HuH-7 (cell line): ENCODE measurements around the gene SIN3A.
A peak's percentile ranks its signal among the peaks of the same experiment; 100 is the strongest.
"Not testable (repeated sequence)": the region's sequence is repeated elsewhere in the genome, so short reads cannot be mapped to it uniquely, and the experiment has no call there.

Experiments
- DNase-seq: peaks from one replicate; pipeline ENCODE4 v3.0.0; 2011; ENCODE audit warnings: low spot score

The SIN3A gene

DNA sequence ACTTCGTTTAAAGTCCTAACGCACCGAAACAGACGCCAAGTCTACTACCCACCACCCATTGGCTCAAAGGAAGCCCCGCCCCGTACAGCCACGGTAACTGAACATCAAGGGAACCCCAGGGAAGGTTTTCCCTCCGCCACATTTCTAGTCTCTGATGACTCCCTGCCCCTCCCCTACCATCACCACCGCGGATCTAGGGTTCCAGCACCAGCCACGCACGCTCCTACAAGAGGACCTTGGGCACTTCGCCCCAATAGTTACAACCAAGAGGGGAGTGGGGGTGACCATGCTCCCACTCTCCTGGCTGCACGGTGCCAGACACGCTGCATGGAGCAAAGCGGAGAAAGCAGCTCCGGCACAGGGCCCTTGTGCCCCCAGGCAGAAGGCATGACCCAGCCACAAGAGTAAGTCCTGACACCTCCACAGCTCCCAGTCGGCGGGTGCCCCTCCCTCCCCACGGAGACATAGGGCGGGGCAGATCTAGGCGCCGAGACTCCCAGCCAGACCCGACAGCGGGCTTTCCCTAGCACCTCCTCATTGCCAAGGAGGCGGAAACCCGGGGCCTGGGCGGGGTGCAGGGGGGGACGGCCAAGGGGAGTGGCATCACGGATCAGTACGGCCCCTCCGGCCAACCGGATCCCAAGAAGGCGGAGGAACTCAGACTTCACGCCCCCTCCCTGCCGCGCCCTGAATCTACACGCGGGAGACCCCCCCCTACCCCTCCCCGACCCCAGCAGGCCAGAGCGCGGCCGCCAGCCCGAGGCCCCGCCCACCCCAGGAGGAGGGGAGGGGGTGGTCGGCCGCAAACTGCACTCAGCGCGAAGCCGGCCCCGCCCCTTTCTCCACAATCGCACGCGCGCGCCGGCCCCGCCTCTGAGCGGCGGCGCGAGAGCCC lies 936 bp downstream of the SIN3A start:
- peak; percentile 85 for DNase-seq

DNA sequence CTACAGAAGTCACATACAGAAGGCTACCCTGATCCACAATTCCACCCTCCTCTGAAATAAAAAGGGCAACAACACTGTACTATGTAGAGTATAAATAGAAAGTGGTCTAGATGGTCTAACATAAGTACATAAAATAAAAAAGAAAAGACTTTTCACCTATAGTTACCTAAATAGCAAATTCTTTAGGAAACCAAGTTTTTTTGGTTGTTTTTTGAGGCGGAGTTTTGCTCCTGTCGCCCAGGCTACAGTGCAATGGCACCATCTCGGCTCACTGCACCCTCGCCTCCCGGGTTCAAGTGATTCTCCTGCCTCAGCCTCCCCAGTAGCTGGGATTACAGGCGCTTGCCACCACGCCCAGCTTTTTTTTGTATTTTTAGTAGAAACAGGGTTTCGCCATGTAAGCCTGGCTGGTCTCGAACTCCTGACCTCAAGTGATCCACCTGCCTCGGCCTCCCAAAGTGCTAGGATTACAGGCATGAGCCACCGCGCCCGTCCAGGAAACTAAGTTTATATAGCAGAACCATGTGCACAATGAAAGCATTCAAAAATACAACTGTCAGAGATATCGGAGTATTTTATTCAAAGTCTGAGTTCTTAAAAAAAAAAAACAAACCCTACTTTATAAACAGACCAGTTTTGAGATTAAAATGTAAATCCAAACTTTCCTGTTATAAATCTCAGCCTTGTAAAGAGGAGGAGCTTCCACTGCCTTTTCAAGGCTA lies 1.7 kb downstream of the SIN3A start:
- no peak for DNase-seq

DNA sequence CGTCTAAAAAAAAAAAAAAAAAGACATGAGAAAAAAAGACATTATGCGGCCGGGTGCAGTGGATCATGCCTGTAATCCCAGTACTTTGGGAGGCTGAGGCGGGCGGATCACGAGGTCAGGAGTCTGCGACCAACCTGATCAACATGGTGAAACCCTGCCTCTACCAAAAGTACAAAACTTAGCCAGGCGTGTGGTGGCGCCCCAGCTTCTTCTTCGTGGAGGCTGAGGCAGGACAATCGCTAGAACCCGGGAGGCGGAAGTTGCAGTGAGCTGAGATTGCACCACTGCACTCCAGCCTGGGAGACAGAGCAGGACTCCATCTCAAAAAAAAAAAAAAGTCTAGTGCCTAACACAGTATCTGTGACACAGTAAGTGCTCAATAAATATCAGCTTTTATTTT lies 3.3 kb downstream of the SIN3A start:
- DNase-seq: not testable (repeated sequence)

DNA sequence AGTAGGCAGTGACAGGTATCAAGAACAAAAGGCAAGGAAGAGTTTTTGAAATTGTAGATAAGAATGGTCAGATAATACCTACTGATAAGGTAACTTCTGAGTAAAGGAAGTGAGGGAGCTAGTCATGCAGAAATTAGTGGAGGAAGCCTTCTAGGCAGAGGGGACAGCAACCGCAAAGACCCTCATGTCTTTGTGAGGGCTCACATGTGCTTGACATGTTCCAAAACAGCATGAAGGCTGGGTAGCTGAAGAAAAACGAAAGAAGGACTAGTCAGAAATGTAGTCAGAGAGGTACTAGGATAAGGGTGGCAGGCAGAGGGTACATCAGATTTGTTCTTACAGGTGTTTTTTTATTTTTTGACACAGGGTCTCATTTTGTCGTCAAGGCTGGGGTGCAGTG lies 5.3 kb downstream of the SIN3A start:
- DNase-seq: no peak

DNA sequence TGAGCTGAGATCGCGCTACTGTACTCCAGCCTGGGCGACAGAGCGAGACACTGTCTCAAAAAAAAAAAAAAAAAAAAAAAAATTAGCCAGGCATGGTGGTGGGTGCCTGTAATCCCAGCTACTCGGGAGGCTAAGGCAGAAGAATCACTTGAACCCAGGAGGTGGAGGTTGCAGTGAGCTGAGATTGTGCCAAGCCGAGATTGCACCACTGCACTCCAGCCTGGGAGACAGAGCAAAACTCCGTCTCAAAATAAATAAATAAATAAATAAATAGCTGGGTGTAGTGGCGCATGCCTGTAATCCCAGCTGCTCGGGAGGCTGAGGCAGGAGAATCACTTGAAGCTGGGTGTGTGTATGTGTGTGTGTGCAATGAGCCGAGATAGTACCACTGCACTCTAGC lies 6.2 kb downstream of the SIN3A start:
- not testable (repeated sequence) for DNase-seq

DNA sequence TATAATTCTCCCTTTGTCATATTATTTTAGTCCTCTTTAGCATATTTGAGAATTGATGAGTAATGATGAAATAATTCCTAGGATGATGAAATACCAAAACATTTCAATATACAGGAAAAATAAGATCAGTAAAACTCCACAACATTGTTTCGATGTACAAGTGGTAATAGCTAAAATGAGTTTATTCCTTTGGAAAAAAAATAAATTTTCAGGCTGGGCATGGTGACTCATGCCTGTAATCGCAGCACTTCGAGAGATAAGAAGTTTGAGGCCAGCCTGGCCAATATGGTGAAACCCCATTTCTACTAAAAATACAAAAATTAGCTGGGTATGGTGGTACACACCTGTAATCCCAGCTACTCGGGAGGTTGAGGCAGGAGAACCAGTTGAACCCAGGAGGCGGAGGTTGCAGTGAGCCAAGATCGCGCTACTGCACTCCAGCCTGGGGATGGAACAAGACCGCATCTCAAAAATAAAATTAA lies 7.5 kb downstream of the SIN3A start:
- not testable (repeated sequence) for DNase-seq

DNA sequence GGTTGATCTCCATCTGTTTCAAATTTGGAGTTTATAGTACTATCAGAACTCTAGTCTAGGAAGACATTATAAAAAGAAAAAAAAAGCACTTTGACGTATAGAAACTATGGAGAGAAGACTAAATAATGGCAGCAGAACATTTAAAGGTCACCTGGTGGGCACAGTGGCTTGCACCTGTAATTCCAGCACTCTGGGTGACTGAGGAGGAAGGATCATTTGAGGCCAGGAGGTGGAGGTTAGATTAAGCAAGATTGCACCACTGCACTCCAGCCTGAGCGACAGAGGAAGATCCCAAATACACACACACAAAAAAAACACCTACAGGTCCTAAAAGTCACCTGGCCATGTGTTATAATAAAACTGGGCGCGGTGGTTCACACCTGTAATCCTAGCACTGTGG lies 13.8 kb downstream of the SIN3A start:
- no peak for DNase-seq

DNA sequence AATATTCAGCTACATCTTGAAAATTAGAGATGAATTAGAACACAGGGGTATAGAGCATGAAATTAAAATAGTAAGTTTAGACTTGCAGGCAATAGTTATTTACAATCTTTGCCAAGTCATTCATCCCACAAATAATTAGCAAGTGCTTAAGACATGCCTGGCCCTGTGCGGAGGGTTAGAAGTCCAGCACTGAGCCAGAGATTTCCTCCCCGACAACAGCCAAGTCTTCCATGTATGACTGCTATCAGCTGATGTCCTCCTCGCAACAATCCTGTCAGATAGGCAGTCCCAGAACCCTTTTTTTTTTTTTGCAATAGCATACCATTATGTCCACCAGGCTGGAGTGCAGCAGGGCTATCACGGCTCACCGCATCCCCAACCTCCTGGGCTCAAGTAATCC lies 14.6 kb downstream of the SIN3A start:
- DNase-seq: no peak

DNA sequence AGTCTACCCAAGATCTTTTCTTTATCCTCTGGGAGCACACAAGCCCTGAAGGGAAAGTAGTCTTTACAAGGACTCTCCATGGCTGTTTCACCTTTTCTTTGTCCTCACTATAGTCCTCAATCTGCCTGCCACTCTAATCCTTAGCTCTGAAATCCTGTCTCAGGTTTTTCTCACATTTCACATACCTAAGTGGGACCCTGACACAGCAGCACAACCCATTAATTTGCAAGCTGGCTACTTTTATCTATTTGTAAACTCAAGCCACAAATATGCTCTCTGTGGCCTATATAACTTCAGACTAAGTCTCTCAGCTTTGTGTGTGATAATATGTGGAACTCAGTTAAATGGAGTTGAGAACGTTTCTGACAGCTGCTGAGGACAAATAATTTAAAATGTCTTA lies 19.8 kb downstream of the SIN3A start:
- DNase-seq: no peak

DNA sequence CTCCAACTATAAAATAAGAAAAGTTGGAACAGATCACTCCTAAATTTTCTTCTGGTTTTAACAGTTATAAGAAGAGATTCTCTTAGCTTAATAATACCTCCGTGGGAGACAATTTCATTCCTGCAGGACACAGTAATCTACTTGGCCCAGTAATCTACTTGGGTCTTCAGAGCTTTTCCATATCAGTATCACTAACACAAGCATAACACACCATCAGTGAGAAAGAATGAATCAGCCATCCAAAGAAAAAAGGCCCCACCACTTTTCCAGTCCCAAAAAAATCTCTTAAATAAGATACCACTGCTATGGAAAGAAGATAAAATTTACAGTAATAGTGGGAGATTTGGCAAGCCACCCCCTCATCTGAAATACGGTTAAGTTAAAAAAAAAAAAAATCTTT lies 20.2 kb downstream of the SIN3A start:
- DNase-seq: no peak

DNA sequence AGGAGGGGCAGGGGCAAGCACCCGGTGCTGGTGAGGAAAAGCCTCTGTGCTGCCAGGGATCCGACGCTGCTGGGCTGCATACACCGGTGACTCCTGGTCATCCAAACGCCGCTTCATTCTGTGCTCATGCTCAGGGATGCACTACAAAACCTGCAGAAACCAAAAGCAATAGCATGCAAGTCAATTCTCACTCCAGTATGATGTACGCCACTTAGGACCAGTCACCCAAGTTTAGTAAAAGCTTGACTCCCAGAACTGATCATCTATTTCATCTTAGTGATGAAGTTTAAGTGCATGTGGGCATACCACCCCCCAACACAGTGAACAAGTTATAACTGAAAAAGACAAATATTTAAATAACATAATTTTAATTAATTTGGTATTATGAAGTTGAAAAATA lies 21.2 kb downstream of the SIN3A start:
- no peak for DNase-seq

DNA sequence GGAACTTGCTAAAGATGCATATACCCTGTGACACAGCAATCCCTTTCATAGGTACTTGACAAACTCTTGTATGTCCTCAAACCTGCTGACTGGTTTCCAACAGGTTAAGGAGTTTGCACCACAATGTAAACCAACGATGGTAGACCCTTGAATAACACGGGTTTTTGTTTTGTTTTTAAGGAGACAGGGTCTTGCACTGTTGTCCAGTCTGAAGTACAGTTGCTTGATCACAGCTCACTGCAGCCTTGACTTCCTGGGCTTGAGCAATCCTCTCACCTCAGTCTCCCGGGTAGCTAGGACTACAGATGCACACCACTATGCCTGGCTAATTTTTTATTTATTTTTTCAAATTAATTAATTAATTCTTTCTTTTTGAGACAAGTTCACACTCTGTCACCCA lies 23.3 kb downstream of the SIN3A start:
- DNase-seq: no peak

DNA sequence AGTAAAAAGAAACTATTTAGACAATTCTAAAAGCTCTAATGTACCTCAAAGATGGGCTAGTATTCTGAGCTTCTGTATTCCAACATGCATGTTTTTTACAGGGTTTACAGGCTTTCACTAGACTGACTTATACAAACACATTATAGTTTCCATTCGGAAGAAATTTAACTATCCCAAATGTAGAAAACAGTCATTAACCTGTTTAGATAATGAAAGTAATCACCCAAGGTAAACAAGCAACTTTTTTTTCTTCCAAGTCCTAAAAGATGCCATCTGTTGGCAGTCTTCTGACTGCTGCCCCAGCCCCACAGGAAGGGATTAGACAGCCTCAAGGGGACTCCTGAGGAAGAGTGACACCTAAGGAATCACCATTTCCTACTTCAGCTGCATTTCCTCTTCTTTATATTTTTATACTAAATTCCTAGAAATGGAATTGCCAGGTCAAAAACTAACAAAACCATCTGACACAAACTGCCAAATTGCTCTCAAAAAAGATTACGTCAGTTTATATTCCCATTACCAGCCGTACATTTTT lies 25.5 kb downstream of the SIN3A start:
- DNase-seq: no peak

DNA sequence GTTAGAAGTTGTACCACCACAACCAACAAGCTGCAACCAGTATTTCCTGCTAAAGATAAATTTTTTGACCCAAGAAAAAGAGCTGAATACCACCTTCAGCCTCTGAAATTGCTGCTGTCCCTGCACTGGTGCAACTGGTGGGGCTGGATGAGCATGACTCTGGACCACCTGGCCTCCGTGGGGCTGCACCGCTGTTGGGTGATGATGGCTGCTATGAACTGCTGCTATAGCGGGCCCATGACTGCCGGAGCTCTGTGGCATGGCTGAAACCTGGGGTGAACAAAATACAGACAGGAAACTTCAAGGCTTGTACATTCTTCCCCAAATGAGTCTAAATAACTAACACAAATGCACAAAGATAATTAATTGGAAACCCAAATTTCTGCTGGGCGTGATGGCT lies 28.9 kb downstream of the SIN3A start:
- DNase-seq: no peak

DNA sequence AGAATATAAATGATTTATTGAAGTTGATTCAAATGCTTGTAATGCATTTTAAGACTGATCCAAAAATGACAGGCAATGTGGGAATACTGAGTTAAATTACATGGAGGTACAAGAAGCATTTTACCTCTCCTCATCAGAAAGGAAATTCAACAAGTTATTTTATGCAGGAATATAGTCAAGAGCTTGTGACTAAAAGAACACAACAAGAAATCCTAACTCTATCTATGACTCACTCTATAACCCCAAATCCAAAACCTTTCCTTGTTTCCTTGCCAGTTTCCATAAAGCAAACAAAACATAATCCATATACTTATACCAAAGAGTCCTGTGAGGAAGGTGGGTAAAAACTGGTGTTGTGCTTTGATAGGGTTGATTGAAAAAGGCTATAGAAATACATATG lies 30.8 kb downstream of the SIN3A start:
- no peak for DNase-seq

DNA sequence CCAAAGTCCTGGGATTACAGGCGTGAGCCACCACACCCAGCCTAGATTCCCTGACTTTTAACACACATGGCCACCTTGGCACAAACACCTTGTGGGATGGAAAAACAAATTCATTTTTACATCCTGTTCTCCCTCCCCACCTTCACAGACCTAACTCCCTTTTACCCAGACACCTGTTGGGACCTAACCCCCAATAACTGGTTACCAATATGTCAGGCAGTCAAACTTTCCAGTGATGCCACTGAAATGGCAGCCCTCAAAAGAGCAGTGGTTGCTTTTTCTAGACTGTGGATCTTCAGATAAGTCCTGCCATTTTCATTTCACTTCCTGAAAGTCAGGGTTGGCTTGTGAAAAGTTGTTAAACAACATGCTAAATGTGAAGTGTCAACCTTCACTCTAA lies 34.9 kb downstream of the SIN3A start:
- DNase-seq: no peak

DNA sequence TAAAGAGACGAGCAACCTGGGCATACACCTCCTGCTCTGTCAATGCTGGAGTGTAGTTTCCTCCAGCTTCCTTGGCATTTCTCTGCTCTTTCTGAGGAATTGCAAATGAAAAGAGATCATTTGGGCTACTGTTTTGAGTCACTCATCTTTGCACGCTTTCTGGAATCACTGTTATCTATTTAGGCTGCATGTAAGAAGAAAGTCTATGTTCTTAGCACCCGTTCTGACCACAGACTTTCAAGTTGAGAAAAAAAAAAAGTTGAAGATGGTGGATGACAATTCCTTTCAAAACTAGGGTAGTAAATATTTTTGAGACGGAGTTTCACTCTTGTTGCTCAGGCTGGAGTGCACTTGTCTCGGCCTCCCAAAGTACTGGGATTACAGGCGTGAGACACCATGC lies 41.3 kb downstream of the SIN3A start:
- no peak for DNase-seq

DNA sequence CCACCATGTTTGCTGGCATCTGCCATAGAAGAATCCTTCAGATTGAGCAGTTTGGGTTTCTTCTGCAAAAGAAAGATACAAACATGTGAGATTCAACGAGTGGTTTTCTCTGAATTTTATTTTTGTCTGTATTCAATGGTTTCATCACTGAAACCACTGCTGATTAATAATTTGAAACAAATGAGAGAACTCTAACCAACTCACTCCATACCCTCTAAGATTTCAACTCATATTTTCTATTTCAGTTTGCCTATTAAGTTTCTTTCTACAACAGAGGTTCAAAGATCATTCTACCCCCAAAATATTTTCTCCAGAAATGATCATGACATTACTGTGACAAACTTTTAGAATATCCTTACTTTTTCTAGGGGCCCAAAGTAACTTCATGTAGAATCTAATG lies 44.4 kb downstream of the SIN3A start:
- DNase-seq: no peak

DNA sequence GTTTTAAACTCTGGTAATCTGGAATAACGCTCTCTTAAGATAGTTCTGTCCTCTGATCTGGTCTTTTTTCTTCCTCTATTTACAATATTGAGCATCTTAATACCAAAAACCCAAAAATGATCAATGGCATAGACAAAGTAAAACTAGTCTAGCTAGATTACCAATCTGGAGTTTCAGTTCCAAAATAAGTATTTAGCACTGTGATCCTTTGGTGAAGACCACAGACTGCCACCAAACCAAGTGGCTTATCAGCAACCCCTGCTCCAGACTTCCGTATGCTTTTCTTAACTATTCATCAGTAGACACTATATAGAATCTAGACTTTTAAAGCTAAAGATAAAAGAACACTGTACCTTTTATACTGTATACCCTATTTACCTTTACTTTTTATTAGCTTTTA lies 47.6 kb downstream of the SIN3A start:
- DNase-seq: no peak

DNA sequence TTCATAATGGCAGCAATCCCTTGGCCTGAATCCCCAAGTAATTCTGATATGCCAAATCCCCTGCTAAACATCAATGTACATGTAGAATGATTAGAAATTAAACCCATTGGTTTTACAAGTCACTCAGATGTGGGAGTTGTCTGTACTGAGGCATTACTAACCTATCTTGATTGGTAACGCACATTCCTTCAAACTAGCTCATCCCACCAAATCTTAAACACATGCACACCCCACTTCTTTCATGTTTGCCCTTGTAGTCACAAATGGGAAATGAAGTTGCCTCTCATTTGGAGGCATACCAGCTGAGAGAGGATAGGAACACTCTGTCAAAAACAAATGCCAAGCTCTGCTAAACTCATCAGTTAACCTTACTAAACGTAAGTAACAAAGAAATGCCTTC lies 54.0 kb downstream of the SIN3A start:
- DNase-seq: no peak

DNA sequence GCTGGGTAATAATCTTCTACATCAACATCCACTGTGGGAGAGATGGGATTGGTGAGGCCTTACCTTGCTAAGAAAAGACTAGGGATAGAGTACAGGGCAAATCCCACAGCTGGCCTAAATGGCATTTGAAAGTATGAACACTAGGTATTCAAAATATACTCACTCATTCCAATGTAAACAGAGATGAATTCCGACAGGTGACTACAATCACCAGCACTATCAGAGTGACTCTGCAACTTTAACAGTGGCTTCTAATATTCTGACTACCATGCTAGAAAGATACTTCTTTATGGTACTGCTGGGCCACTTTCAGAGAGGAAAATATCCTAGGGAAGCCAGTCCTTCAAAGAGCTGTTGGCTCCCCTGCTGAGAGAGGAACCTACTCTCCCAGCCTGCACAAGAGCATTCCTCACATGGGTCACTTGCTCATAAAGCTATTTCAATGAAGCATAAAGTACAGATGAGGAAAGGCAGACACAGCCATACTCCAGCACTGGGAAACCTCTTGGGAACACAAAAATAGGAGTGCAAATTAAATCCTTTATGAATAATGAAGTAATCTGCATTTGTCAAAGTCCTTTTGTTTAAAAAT lies 61.6 kb downstream of the SIN3A start:
- no peak for DNase-seq

DNA sequence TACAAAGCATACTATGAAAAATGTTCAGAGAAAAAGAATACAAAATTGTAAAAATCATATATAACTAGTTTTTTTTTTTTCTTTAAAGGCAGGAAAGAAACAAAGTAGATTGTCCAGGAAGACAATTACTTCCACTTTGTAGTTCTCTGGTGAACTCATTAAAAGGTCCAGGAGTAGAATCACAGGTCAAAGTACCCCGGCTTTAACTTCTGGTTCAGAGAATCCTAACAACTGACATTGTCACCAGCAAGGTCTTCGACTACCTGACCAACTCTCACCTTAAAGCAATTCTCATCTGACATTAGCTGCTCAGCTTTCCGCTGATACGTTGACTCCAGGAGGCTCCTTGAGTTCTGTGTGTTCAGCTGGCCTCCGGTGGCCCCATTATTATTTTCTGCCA lies 67.5 kb downstream of the SIN3A start:
- not testable (repeated sequence) for DNase-seq

DNA sequence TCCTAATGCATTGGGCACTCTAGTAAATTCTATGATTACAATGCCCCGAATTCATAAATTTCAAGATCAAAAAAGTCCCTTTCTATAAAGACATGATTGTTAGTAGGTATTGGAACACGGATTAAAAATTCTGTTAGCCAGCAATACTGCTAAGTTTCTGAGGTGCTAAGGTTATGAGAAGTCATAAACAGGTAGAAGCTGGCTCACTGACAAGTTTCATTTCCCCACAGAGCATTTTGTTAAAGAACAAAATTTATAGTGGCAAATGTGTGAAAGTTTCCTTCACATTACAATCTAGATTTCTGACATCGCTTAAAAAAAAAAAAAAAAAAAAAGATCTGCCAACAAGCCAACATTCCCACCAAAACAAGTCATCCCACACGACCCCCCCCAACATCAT lies 70.7 kb downstream of the SIN3A start:
- no peak for DNase-seq
